SU-DHL-6 (cell line): Measurements from ENCODE around the gene SLCO3A1.

Experiments used
- H2AFZ ChIP-seq: fragments of 200-600 bp; sonication (generic); 2 replicates; pipeline ENCODE4 v1.6.1; 2014; ENCODE audit warnings: low read depth, mild to moderate bottlenecking, moderate library complexity, mixed read lengths, antibody characterized with exemption, low read length; ENCODE audit not compliant: severe bottlenecking
- H3F3A ChIP-seq: fragments of 200-600 bp; shearing (Covaris generic); 2 replicates; pipeline ENCODE4 v1.6.0; 2016; ENCODE audit warnings: antibody characterized with exemption, mild to moderate bottlenecking; ENCODE audit not compliant: insufficient read depth
- H3K27ac ChIP-seq: fragments of 200-600 bp; sonication (generic); 2 replicates; pipeline ENCODE4 v1.5.1; 2016; ENCODE audit warnings: low read depth, mild to moderate bottlenecking, low read length, moderate library complexity, mixed read lengths
- H3K27me3 ChIP-seq: fragments of 200-600 bp; sonication (generic), shearing (Covaris generic); 2 replicates; pipeline ENCODE4 v1.6.0; 2014; ENCODE audit warnings: mild to moderate bottlenecking, low read length
- H3K36me3 ChIP-seq: fragments of 200-600 bp; sonication (generic); 2 replicates; pipeline ENCODE4 v1.6.1; 2014; ENCODE audit warnings: mild to moderate bottlenecking, low read length, mixed read lengths
- H3K4me2 ChIP-seq: fragments of 300-600, 200-600 bp; shearing (Covaris generic), sonication (generic); 2 replicates; pipeline ENCODE4 v1.6.0; 2014; ENCODE audit warnings: low read length, low read depth, mild to moderate bottlenecking; ENCODE audit not compliant: poor library complexity, severe bottlenecking
- H3K4me3 ChIP-seq: fragments of 200-600 bp; sonication (generic); 2 replicates; pipeline ENCODE4 v1.5.1; 2014; ENCODE audit warnings: antibody characterized with exemption, low read length, mild to moderate bottlenecking, mixed read lengths; ENCODE audit not compliant: insufficient read depth, poor library complexity, severe bottlenecking
- H3K79me2 ChIP-seq: fragments of 200-600 bp; sonication (generic); 2 replicates; pipeline ENCODE4 v1.6.1; 2014; ENCODE audit warnings: mild to moderate bottlenecking, low read length, moderate library complexity; ENCODE audit not compliant: insufficient read depth
- H3K9ac ChIP-seq: fragments of 200-600 bp; sonication (generic); 2 replicates; pipeline ENCODE4 v1.7.0; 2014; ENCODE audit warnings: mild to moderate bottlenecking, low read length
- H3K9me2 ChIP-seq: fragments of 200-600 bp; sonication (generic); replicated peaks from 2 replicates; pipeline ENCODE4 v1.6.1; 2014; ENCODE audit warnings: low read length; ENCODE audit not compliant: insufficient read depth
- H3K9me3 ChIP-seq: fragments of 200-600 bp; sonication (generic); 2 replicates; pipeline ENCODE4 v1.6.1; 2014; ENCODE audit warnings: low read length, mixed read lengths; ENCODE audit not compliant: insufficient read depth
- H4K20me1 ChIP-seq: fragments of 200-600 bp; sonication (generic); 2 replicates; pipeline ENCODE4 v1.6.1; 2014; ENCODE audit warnings: low read depth, mild to moderate bottlenecking, antibody characterized with exemption, low read length, moderate library complexity, mixed read lengths
- EZH2phosphoT487 ChIP-seq: fragments of 200-600 bp; sonication (generic), shearing (Covaris generic); conservative IDR thresholded peaks from 2 replicates; pipeline ENCODE4 v1.6.1; 2018; ENCODE audit warnings: mild to moderate bottlenecking, antibody characterized with exemption, low read length, moderate library complexity, mixed read lengths
- TF ChIP-seq, protein P1 (sequence below): fragments of 200-600 bp; sonication (generic); IDR thresholded peaks from one replicate; pipeline ENCODE4 v1.5.1; 2017; ENCODE audit warnings: antibody characterized with exemption, mild to moderate bottlenecking, low read length, moderate library complexity; ENCODE audit not compliant: insufficient read depth, poor library complexity, severe bottlenecking

Gene SLCO3A1

GRCh38 chr15:91852741-91853510 lies 582 bp upstream of the SLCO3A1 start:
- TF ChIP-seq, protein P1, sequence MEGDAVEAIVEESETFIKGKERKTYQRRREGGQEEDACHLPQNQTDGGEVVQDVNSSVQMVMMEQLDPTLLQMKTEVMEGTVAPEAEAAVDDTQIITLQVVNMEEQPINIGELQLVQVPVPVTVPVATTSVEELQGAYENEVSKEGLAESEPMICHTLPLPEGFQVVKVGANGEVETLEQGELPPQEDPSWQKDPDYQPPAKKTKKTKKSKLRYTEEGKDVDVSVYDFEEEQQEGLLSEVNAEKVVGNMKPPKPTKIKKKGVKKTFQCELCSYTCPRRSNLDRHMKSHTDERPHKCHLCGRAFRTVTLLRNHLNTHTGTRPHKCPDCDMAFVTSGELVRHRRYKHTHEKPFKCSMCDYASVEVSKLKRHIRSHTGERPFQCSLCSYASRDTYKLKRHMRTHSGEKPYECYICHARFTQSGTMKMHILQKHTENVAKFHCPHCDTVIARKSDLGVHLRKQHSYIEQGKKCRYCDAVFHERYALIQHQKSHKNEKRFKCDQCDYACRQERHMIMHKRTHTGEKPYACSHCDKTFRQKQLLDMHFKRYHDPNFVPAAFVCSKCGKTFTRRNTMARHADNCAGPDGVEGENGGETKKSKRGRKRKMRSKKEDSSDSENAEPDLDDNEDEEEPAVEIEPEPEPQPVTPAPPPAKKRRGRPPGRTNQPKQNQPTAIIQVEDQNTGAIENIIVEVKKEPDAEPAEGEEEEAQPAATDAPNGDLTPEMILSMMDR, result peak; percentile 89
- TF ChIP-seq EZH2phosphoT487, result no peak
- Histone ChIP-seq H3K4me3 (peak overlapping the region; percentile 57), H3K9ac (peak overlapping the region; percentile 65), H3K9me2 (no peaks in the 10 kb centered on the region), H3K27me3 (no peaks in the 10 kb centered on the region), H3K27ac (peak overlapping the region; percentile 91), H2AFZ (peak overlapping the region; percentile 90), H3K4me2 (peak overlapping the region; percentile 78), H4K20me1 (peaks cover under 1% of the 10 kb centered on the region), H3F3A (peaks cover 38% of the 10 kb centered on the region), H3K36me3 (no peaks in the 10 kb centered on the region), H3K79me2 (no peaks in the 10 kb centered on the region), H3K9me3 (no peaks in the 10 kb centered on the region)

- H3K36me3 ChIP-seq, result no peaks in the 10 kb centered on the region
- H3K27me3 ChIP-seq, result no peaks in the 10 kb centered on the region
- peaks cover 42% of the 10 kb centered on the region for H3F3A ChIP-seq
- no peak overlapping the region for H2AFZ ChIP-seq
- peaks cover 11% of the 10 kb centered on the region for H4K20me1 ChIP-seq
- peak overlapping the region; percentile 57 for H3K4me3 ChIP-seq
- TF ChIP-seq EZH2phosphoT487, result no peak
- H3K9me2 ChIP-seq, result no peaks in the 10 kb centered on the region
- H3K27ac ChIP-seq, result peak overlapping the region; percentile 91
- H3K9ac ChIP-seq, result peak overlapping the region; percentile 65
- H3K4me2 ChIP-seq, result peak overlapping the region; percentile 78
- H3K79me2 ChIP-seq, result peaks cover 7% of the 10 kb centered on the region; the same call in 1 of the 2 replicates
- H3K9me3 ChIP-seq, result no peaks in the 10 kb centered on the region
Measured at GRCh38 chr15:91853948-91854638, 585 bp downstream of the SLCO3A1 start.

- Histone ChIP-seq H3K27me3 (no peaks in the 10 kb centered on the region), H3K79me2 (peaks cover 13% of the 10 kb centered on the region; the same call in 1 of the 2 replicates), H3K4me3 (peak overlapping the region; percentile 57), H3F3A (peaks cover 42% of the 10 kb centered on the region), H3K9me2 (no peaks in the 10 kb centered on the region), H3K36me3 (no peaks in the 10 kb centered on the region), H4K20me1 (peaks cover 17% of the 10 kb centered on the region), H2AFZ (no peak overlapping the region), H3K9me3 (no peaks in the 10 kb centered on the region), H3K4me2 (peak overlapping the region; percentile 78), H3K27ac (peak overlapping the region; percentile 91), H3K9ac (peak overlapping the region; percentile 65)
- TF ChIP-seq, protein P1, result no peak
- no peak for TF ChIP-seq EZH2phosphoT487
Measured at GRCh38 chr15:91854639-91854990, 1.1 kb downstream of the SLCO3A1 start.
